HG03139 (cell line): ENCODE results near the gene EIF2A.

Source experiments
- ATAC-seq: cut with Tn5 transposase; IDR thresholded peaks from one replicate; pipeline ENCODE4 v1.9.1; 2021; ENCODE audit not compliant: unreplicated experiment

The EIF2A gene

GRCh38 chr3:150631515-150632221 is 85.1 kb downstream of the EIF2A start:
- ATAC-seq, result no peak

- ATAC-seq, result no peak
Measured at GRCh38 chr3:150635076-150635475, 88.5 kb downstream of the EIF2A start.

DNA sequence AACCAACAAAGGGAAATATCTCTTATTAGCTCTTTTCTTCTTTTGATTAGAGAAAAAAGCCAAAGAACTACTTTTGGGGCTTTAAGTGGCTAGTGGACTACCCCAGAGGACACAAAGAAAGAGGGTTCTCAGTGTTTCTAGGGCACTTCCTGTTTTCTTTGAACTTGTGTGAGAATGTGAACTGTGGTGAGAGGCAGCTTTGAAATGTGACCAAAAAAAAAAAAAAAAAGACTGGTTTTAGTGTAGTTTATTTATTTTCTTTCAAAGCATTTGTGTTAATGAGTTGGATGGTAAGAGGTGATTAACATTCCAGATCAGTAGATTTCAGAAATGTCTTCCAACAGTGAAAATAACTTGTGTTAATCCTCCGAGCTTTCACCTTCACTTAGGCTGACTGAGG is 88.9 kb downstream of the EIF2A start:
- ATAC-seq, result no peak
